ENCODE measurements around the gene EFHD2.
A peak's percentile ranks its signal among the peaks of the same experiment; 100 is the strongest.

The EFHD2 gene

GRCh38 chr1:15400627-15401026 lies 9.1 kb upstream of the EFHD2 start:
- Histone ChIP-seq H2BK5ac (ENCODE audit: low read length) (no peak overlapping the region), H2BK15ac (ENCODE audit: low read length) (no peak overlapping the region), H2BK120ac (ENCODE audit: low read depth, low read length) (no peak overlapping the region), H3K4ac (ENCODE audit: low read length) (no peak overlapping the region), H4K8ac (ENCODE audit: low read depth, low read length) (no peak overlapping the region), H3K9me3 (replicated peaks in 1 of 2; ENCODE audit: control insufficient read depth in 2 of 2, insufficient read depth in 1 of 2, low read depth in 1 of 2, low read length in 2 of 2) (peaks cover 3 to 8% of the 10 kb centered on the region in 2 donors), H3K27ac (replicated peaks; ENCODE audit: low read length) (no peak overlapping the region), H2AFZ (ENCODE audit: low read length) (no peak overlapping the region), H3K27me3 (ENCODE audit: control insufficient read depth in 3 of 3, insufficient read depth in 3 of 3, low read depth in 1 of 3, low read length in 3 of 3) (peaks cover 0 to 16% (median 0%) of the 10 kb centered on the region in 3 experiments), H3K4me2 (ENCODE audit: insufficient read depth, low read length, poor library complexity, severe bottlenecking) (no peak overlapping the region), H2BK12ac (ENCODE audit: low read length) (no peak overlapping the region), H2AK5ac (ENCODE audit: low read depth, low read length) (no peak overlapping the region), H3K23ac (ENCODE audit: low read depth, low read length, poor library complexity) (no peak overlapping the region), H3K36me3 (replicated peaks in 1 of 2; ENCODE audit: control insufficient read depth in 2 of 2, insufficient read depth in 2 of 2, low read length in 2 of 2) (no peaks in the 10 kb centered on the region), H3K18ac (ENCODE audit: low read length) (no peak overlapping the region), H4K91ac (ENCODE audit: low read depth, low read length, poor library complexity) (no peak overlapping the region), H3K14ac (ENCODE audit: low read length) (no peak overlapping the region), H3K4me1 (ENCODE audit: control insufficient read depth in 2 of 2, insufficient read depth in 1 of 2, low read depth in 1 of 2, low read length in 2 of 2) (no peaks in the 10 kb centered on the region), H3K79me1 (ENCODE audit: low read depth, low read length) (no peaks in the 10 kb centered on the region), H3K9ac (ENCODE audit: low read depth, low read length, poor library complexity) (no peak overlapping the region), H3K4me3 (ENCODE audit: low read length in 2 of 2) (no peak overlapping the region)
- no CpG with 5 or more reads among the region's 3 CpGs for whole genome bisulfite sequencing, 2 donors (ENCODE audit: extremely low coverage in 2 of 2, insufficient read length in 2 of 2, insufficient replicate concordance in 1 of 2)
- DNase-seq (ENCODE audit: low spot score): no peak

- Histone ChIP-seq H3K79me1 (ENCODE audit: low read depth, low read length) (no peaks in the 10 kb centered on the region), H2BK120ac (ENCODE audit: low read depth, low read length) (no peak overlapping the region), H2BK5ac (ENCODE audit: low read length) (no peak overlapping the region), H3K9me3 (replicated peaks in 1 of 2; ENCODE audit: control insufficient read depth in 2 of 2, insufficient read depth in 1 of 2, low read depth in 1 of 2, low read length in 2 of 2) (peaks cover 3 to 8% of the 10 kb centered on the region in 2 donors), H3K4me3 (ENCODE audit: low read length in 2 of 2) (no peak overlapping the region), H2AFZ (ENCODE audit: low read length) (no peak overlapping the region), H3K23ac (ENCODE audit: low read depth, low read length, poor library complexity) (no peak overlapping the region), H3K36me3 (replicated peaks in 1 of 2; ENCODE audit: control insufficient read depth in 2 of 2, insufficient read depth in 2 of 2, low read length in 2 of 2) (no peaks in the 10 kb centered on the region), H3K4ac (ENCODE audit: low read length) (no peak overlapping the region), H4K8ac (ENCODE audit: low read depth, low read length) (no peak overlapping the region), H3K27me3 (ENCODE audit: control insufficient read depth in 3 of 3, insufficient read depth in 3 of 3, low read depth in 1 of 3, low read length in 3 of 3) (peaks cover 0 to 23% (median 0%) of the 10 kb centered on the region in 3 experiments), H3K18ac (ENCODE audit: low read length) (no peak overlapping the region), H2AK5ac (ENCODE audit: low read depth, low read length) (no peak overlapping the region), H3K9ac (ENCODE audit: low read depth, low read length, poor library complexity) (no peak overlapping the region), H4K91ac (ENCODE audit: low read depth, low read length, poor library complexity) (no peak overlapping the region), H3K27ac (replicated peaks; ENCODE audit: low read length) (no peak overlapping the region), H2BK15ac (ENCODE audit: low read length) (no peak overlapping the region), H3K4me2 (ENCODE audit: insufficient read depth, low read length, poor library complexity, severe bottlenecking) (no peak overlapping the region), H2BK12ac (ENCODE audit: low read length) (no peak overlapping the region), H3K14ac (ENCODE audit: low read length) (no peak overlapping the region), H3K4me1 (ENCODE audit: control insufficient read depth in 2 of 2, insufficient read depth in 1 of 2, low read depth in 1 of 2, low read length in 2 of 2) (no peaks in the 10 kb centered on the region)
- DNase-seq (ENCODE audit: low spot score): no peak
- WGBS, 2 donors (ENCODE audit: extremely low coverage in 2 of 2, insufficient read length in 2 of 2, insufficient replicate concordance in 1 of 2): no CpG with 5 or more reads among the region's 7 CpGs
Measured at GRCh38 chr1:15401391-15402055, 8.2 kb upstream of the EFHD2 start.

- H4K91ac ChIP-seq (ENCODE audit: low read depth, low read length, poor library complexity): no peak overlapping the region
- no peak overlapping the region for H4K8ac ChIP-seq (ENCODE audit: low read depth, low read length)
- H3K4me2 ChIP-seq (ENCODE audit: insufficient read depth, low read length, poor library complexity, severe bottlenecking): no peak overlapping the region
- no peak overlapping the region for H3K23ac ChIP-seq (ENCODE audit: low read depth, low read length, poor library complexity)
- H2AK5ac ChIP-seq (ENCODE audit: low read depth, low read length): no peak overlapping the region
- H3K4ac ChIP-seq (ENCODE audit: low read length): no peak overlapping the region
- H3K27me3 ChIP-seq (ENCODE audit: control insufficient read depth in 3 of 3, insufficient read depth in 3 of 3, low read depth in 1 of 3, low read length in 3 of 3): peaks cover 0 to 37% (median 0%) of the 10 kb centered on the region in 3 experiments
- no peak overlapping the region for H3K27ac ChIP-seq (replicated peaks; ENCODE audit: low read length)
- no peak overlapping the region for H2BK12ac ChIP-seq (ENCODE audit: low read length)
- no peak overlapping the region for H3K14ac ChIP-seq (ENCODE audit: low read length)
- no peaks in the 10 kb centered on the region for H3K79me1 ChIP-seq (ENCODE audit: low read depth, low read length)
- H2BK15ac ChIP-seq (ENCODE audit: low read length): no peak overlapping the region
- H3K4me3 ChIP-seq (ENCODE audit: low read length in 2 of 2): no peak overlapping the region
- H3K36me3 ChIP-seq (replicated peaks in 1 of 2; ENCODE audit: control insufficient read depth in 2 of 2, insufficient read depth in 2 of 2, low read length in 2 of 2): no peaks in the 10 kb centered on the region
- no peak overlapping the region for H2BK120ac ChIP-seq (ENCODE audit: low read depth, low read length)
- WGBS, 2 donors (ENCODE audit: extremely low coverage in 2 of 2, insufficient read length in 2 of 2, insufficient replicate concordance in 1 of 2): no CpG with 5 or more reads among the region's 5 CpGs
- H3K9ac ChIP-seq (ENCODE audit: low read depth, low read length, poor library complexity): peak overlapping the region; percentile 1
- DNase-seq (ENCODE audit: low spot score): no peak
- no peak overlapping the region for H2BK5ac ChIP-seq (ENCODE audit: low read length)
- no peak overlapping the region for H3K18ac ChIP-seq (ENCODE audit: low read length)
- peaks cover 3 to 8% of the 10 kb centered on the region in 2 donors for H3K9me3 ChIP-seq (replicated peaks in 1 of 2; ENCODE audit: control insufficient read depth in 2 of 2, insufficient read depth in 1 of 2, low read depth in 1 of 2, low read length in 2 of 2)
- H2AFZ ChIP-seq (ENCODE audit: low read length): no peak overlapping the region
- no peaks in the 10 kb centered on the region for H3K4me1 ChIP-seq (ENCODE audit: control insufficient read depth in 2 of 2, insufficient read depth in 1 of 2, low read depth in 1 of 2, low read length in 2 of 2)
Measured at GRCh38 chr1:15402809-15403450, 6.8 kb upstream of the EFHD2 start.

GRCh38 chr1:15403962-15404580 lies 5.6 kb upstream of the EFHD2 start:
- Histone ChIP-seq H3K4ac (ENCODE audit: low read length) (no peak overlapping the region), H3K14ac (ENCODE audit: low read length) (no peak overlapping the region), H3K23ac (ENCODE audit: low read depth, low read length, poor library complexity) (no peak overlapping the region), H3K18ac (ENCODE audit: low read length) (no peak overlapping the region), H4K91ac (ENCODE audit: low read depth, low read length, poor library complexity) (no peak overlapping the region), H4K8ac (ENCODE audit: low read depth, low read length) (no peak overlapping the region), H3K9ac (ENCODE audit: low read depth, low read length, poor library complexity) (no peak overlapping the region), H2AK5ac (ENCODE audit: low read depth, low read length) (no peak overlapping the region), H3K79me1 (ENCODE audit: low read depth, low read length) (no peaks in the 10 kb centered on the region), H2BK15ac (ENCODE audit: low read length) (no peak overlapping the region), H3K27ac (replicated peaks; ENCODE audit: low read length) (no peak overlapping the region), H2BK120ac (ENCODE audit: low read depth, low read length) (no peak overlapping the region), H3K4me3 (ENCODE audit: low read length in 2 of 2) (no peak overlapping the region), H3K36me3 (replicated peaks in 1 of 2; ENCODE audit: control insufficient read depth in 2 of 2, insufficient read depth in 2 of 2, low read length in 2 of 2) (no peaks in the 10 kb centered on the region), H2BK12ac (ENCODE audit: low read length) (no peak overlapping the region), H3K4me1 (ENCODE audit: control insufficient read depth in 2 of 2, insufficient read depth in 1 of 2, low read depth in 1 of 2, low read length in 2 of 2) (peaks cover 6% of the 10 kb centered on the region in 2 donors), H2BK5ac (ENCODE audit: low read length) (no peak overlapping the region), H3K27me3 (ENCODE audit: control insufficient read depth in 3 of 3, insufficient read depth in 3 of 3, low read depth in 1 of 3, low read length in 3 of 3) (peaks cover 0 to 48% (median 3%) of the 10 kb centered on the region in 3 experiments), H2AFZ (ENCODE audit: low read length) (no peak overlapping the region), H3K4me2 (ENCODE audit: insufficient read depth, low read length, poor library complexity, severe bottlenecking) (no peak overlapping the region), H3K9me3 (replicated peaks in 1 of 2; ENCODE audit: control insufficient read depth in 2 of 2, insufficient read depth in 1 of 2, low read depth in 1 of 2, low read length in 2 of 2) (peaks cover 3 to 8% of the 10 kb centered on the region in 2 donors)
- WGBS, 2 donors (ENCODE audit: extremely low coverage in 2 of 2, insufficient read length in 2 of 2, insufficient replicate concordance in 1 of 2): no CpG with 5 or more reads among the region's 9 CpGs
- DNase-seq (ENCODE audit: low spot score): no peak

Data from neuronal stem cell (in vitro differentiated cells).